ENCODE results near the gene SPEM1.

GRCh38 chr17:7394452-7395191, 25.5 kb upstream of the SPEM1 start, which contains the start of gene PLSCR3:
- TF ChIP-seq CTCF (IDR thresholded peaks at IDR 0.05) (peak in 4 of 5 experiments; percentile 28 to 72 (median 52)), POLR2A (IDR thresholded peaks at IDR 0.05) (peak; percentile 83 to 90)

All from tibial nerve (tissue), 3 donors.